Measurements from ENCODE around the gene ADCY6. TPM values are rescaled to one million over a fixed set of nuclear protein-coding genes. Genes with fewer than 3 reads are reported as not detected.

The ADCY6 gene
- total RNA-seq, 1 donor from 2014 or later, result 39.0 TPM

GRCh38 chr12:48815126-48816110 is 26.5 kb upstream of the ADCY6 start:
- peak; percentile 55 for DNase-seq

GRCh38 chr12:48814262-48815125 is 25.6 kb upstream of the ADCY6 start:
- DNase-seq, result peak; percentile 86

GRCh38 chr12:48813465-48814261 is 24.8 kb upstream of the ADCY6 start:
- no peak for DNase-seq

GRCh38 chr12:48812389-48812788 is 23.5 kb upstream of the ADCY6 start:
- no peak for DNase-seq

- DNase-seq, result no peak
Measured at GRCh38 chr12:48811437-48812090, 22.7 kb upstream of the ADCY6 start.

- peak; percentile 36 for DNase-seq
Measured at GRCh38 chr12:48810903-48811431, 22.1 kb upstream of the ADCY6 start.

- no peak for DNase-seq
Measured at GRCh38 chr12:48807981-48808380, 19.1 kb upstream of the ADCY6 start.

- no peak for DNase-seq
Measured at GRCh38 chr12:48803675-48804074, 14.8 kb upstream of the ADCY6 start.

- no peak for DNase-seq
Measured at GRCh38 chr12:48800971-48801370, 12.1 kb upstream of the ADCY6 start.

- DNase-seq, result no peak
Measured at GRCh38 chr12:48800457-48800856, 11.6 kb upstream of the ADCY6 start.

GRCh38 chr12:48796976-48797375 is 8.1 kb upstream of the ADCY6 start:
- DNase-seq, result no peak

GRCh38 chr12:48795550-48796455 is 6.9 kb upstream of the ADCY6 start:
- peak; percentile 87 for DNase-seq

- no peak for DNase-seq
Measured at GRCh38 chr12:48794870-48795269, 6.0 kb upstream of the ADCY6 start.

GRCh38 chr12:48793696-48794095 is 4.8 kb upstream of the ADCY6 start:
- no peak for DNase-seq

GRCh38 chr12:48789858-48790326 is 1.0 kb upstream of the ADCY6 start:
- DNase-seq, result no peak

- peak; percentile 31 for DNase-seq
Measured at GRCh38 chr12:48788524-48788853, 400 bp downstream of the ADCY6 start.

- DNase-seq, result peak; percentile 6
Measured at GRCh38 chr12:48787791-48788523, 932 bp downstream of the ADCY6 start.

GRCh38 chr12:48786591-48787544 is 2.0 kb downstream of the ADCY6 start:
- no peak for DNase-seq

- no peak for DNase-seq
Measured at GRCh38 chr12:48783432-48783831, 5.5 kb downstream of the ADCY6 start.
